EH (cell line): ENCODE results near the gene CABCOCO1.

Source experiments
- DNase-seq: peaks from one replicate; pipeline ENCODE4 v3.0.0-alpha.2; 2015; ENCODE audit warnings: low read depth

Gene CABCOCO1

GRCh38 chr10:61815496-61815895 lies 152.8 kb downstream of the CABCOCO1 start:
- no peak for DNase-seq
